AG04449 (cell line): ENCODE results near the gene HES4.

Experiments
- CTCF ChIA-PET: fragments of 350-600 bp; formaldehyde crosslinking; extraction: SDS; loops from one replicate; lab custom pipeline; 2021; ENCODE audit warnings: antibody characterized with exemption; lab: Yijun Ruan, JAX
- POLR2A ChIA-PET: fragments of 400-600, 350-600 bp; formaldehyde crosslinking; extraction: SDS; loops from one replicate; lab custom pipeline; 2020; ENCODE audit warnings: antibody characterized with exemption, inconsistent platforms; lab: Yijun Ruan, JAX
- DNase-seq: peaks from one replicate; pipeline ENCODE4 v3.0.0-alpha.2; 2010; ENCODE audit warnings: low read depth, low spot score
- H3K4me3 ChIP-seq: 2 replicates; pipeline ENCODE4 v1.5.1; 2011; ENCODE audit warnings: low read depth, mild to moderate bottlenecking, control low read depth, low read length
- TF ChIP-seq, protein P1 (sequence below): IDR thresholded peaks from one replicate; pipeline ENCODE4 v1.5.1; 2011; ENCODE audit warnings: mild to moderate bottlenecking, moderate library complexity, low read length, control low read depth, inconsistent platforms; ENCODE audit not compliant: insufficient read depth; ENCODE audit errors: missing control alignments

HES4 gene

GRCh38 chr1:1045129-1045528 is 45.2 kb upstream of the HES4 start:
- no peak overlapping the region for H3K4me3 ChIP-seq
- TF ChIP-seq, protein P1, sequence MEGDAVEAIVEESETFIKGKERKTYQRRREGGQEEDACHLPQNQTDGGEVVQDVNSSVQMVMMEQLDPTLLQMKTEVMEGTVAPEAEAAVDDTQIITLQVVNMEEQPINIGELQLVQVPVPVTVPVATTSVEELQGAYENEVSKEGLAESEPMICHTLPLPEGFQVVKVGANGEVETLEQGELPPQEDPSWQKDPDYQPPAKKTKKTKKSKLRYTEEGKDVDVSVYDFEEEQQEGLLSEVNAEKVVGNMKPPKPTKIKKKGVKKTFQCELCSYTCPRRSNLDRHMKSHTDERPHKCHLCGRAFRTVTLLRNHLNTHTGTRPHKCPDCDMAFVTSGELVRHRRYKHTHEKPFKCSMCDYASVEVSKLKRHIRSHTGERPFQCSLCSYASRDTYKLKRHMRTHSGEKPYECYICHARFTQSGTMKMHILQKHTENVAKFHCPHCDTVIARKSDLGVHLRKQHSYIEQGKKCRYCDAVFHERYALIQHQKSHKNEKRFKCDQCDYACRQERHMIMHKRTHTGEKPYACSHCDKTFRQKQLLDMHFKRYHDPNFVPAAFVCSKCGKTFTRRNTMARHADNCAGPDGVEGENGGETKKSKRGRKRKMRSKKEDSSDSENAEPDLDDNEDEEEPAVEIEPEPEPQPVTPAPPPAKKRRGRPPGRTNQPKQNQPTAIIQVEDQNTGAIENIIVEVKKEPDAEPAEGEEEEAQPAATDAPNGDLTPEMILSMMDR, result no peak
- ChIA-PET CTCF (no interaction called here), POLR2A (no interaction called here)
- DNase-seq, result no peak

DNA sequence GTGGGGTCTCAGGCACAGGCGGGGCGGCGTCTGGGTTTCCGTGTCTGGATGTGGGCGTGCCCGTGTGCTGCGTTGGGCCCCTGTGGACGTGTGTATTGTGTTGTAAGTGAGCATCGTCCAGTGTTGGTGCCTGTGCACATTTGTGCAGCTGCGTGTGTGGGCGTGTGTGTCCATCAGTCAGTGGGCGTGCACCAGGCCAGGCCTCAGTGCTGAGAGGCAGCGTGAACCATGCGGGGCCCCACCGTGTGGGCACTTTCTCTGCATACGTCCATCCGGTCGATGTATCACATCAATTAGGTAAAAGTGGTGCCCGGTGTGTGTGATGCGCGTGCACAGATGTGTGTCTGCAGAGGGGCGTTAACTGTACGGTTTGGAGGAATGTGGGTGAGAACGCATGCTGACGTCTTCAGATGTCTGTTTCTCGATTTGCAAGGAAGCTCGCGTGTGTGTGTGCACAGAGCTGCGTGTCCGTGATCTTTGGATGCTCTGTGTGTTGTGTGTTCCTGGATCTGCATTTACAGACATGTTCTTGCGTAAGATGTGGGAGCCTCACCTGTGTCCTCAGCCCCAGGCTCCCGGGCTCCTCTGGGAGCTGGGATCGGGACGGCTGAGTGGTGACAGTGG is 44.7 kb upstream of the HES4 start:
- DNase-seq, result no peak
- no peak overlapping the region for H3K4me3 ChIP-seq
- ChIA-PET POLR2A (no interaction called here), CTCF (no interaction called here)
- TF ChIP-seq, protein P1, result no peak

DNA sequence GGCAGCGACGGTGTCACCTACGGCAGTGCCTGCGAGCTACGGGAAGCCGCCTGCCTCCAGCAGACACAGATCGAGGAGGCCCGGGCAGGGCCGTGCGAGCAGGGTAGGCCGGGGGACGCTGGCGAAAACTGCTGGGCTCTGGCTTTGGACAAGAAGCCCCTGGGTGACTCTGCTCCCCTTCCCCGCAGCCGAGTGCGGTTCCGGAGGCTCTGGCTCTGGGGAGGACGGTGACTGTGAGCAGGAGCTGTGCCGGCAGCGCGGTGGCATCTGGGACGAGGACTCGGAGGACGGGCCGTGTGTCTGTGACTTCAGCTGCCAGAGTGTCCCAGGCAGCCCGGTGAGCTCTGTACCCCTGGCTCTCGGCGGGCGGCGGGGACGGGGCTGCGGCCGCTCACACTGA is 44.0 kb upstream of the HES4 start:
- TF ChIP-seq, protein P1, result no peak
- CTCF ChIA-PET, result no interaction called here
- no peak for DNase-seq
- no peak overlapping the region for H3K4me3 ChIP-seq
- POLR2A ChIA-PET, result no interaction called here

- H3K4me3 ChIP-seq, result no peak overlapping the region
- ChIA-PET CTCF (no interaction called here), POLR2A (no interaction called here)
- DNase-seq, result no peak
- TF ChIP-seq, protein P1, result no peak
Observed at GRCh38 chr1:1043411-1043810, 43.5 kb upstream of the HES4 start.

DNA sequence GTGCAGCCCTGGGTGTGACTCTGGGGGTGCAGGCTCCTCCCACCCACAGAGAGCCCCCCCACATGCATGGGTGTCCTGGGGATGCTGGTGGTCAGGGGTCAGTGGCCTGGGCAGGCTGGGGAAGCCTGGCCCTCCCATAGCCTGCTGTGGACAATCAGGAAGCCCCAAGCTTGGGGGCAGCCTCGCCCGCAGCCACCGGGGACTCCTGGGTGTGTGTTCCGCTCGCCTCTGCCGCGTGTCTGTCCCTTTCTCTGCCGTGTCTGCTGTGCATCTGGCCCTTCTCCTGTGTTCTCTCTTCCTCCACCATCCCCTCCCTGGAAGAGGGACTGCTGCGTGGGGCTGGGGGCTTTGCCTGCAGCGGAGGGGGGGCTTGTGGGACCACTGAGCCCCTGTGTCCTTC is 42.9 kb upstream of the HES4 start:
- no peak for DNase-seq
- ChIA-PET POLR2A (no interaction called here), CTCF (no interaction called here)
- TF ChIP-seq, protein P1, result no peak
- H3K4me3 ChIP-seq, result no peak overlapping the region

DNA sequence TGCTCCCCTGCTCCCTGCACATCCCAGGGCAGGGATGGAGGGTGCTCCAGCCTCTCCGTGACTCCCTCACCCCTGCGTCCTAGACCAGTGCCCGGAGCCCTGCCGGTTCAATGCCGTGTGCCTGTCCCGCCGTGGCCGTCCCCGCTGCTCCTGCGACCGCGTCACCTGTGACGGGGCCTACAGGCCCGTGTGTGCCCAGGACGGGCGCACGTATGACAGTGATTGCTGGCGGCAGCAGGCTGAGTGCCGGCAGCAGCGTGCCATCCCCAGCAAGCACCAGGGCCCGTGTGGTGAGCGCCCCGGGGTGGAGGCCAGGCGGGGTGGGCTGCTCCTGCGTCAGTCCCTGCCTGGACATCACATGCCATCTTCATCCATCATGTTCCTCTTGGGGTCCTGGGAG is 42.0 kb upstream of the HES4 start:
- ChIA-PET POLR2A (no interaction called here), CTCF (interaction anchor here (1.2 to 3.0 kb wide), 2 partner anchors 10 to 22 kb away, joined by 5 to 12 read pairs; no protein-coding TSS in a partner anchor)
- TF ChIP-seq, protein P1, result no peak
- DNase-seq, result no peak
- H3K4me3 ChIP-seq, result no peak overlapping the region
